ENCODE data around the gene RALGPS1.

- no peak for TF ChIP-seq POLR2AphosphoS5 (IDR thresholded peaks at IDR 0.05; ENCODE audit: low read depth)
- TF ChIP-seq, protein P1, sequence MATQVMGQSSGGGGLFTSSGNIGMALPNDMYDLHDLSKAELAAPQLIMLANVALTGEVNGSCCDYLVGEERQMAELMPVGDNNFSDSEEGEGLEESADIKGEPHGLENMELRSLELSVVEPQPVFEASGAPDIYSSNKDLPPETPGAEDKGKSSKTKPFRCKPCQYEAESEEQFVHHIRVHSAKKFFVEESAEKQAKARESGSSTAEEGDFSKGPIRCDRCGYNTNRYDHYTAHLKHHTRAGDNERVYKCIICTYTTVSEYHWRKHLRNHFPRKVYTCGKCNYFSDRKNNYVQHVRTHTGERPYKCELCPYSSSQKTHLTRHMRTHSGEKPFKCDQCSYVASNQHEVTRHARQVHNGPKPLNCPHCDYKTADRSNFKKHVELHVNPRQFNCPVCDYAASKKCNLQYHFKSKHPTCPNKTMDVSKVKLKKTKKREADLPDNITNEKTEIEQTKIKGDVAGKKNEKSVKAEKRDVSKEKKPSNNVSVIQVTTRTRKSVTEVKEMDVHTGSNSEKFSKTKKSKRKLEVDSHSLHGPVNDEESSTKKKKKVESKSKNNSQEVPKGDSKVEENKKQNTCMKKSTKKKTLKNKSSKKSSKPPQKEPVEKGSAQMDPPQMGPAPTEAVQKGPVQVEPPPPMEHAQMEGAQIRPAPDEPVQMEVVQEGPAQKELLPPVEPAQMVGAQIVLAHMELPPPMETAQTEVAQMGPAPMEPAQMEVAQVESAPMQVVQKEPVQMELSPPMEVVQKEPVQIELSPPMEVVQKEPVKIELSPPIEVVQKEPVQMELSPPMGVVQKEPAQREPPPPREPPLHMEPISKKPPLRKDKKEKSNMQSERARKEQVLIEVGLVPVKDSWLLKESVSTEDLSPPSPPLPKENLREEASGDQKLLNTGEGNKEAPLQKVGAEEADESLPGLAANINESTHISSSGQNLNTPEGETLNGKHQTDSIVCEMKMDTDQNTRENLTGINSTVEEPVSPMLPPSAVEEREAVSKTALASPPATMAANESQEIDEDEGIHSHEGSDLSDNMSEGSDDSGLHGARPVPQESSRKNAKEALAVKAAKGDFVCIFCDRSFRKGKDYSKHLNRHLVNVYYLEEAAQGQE (IDR thresholded peaks at IDR 0.05; ENCODE audit: insufficient replicate concordance, low read depth), result no peak
- TF ChIP-seq, protein P2, sequence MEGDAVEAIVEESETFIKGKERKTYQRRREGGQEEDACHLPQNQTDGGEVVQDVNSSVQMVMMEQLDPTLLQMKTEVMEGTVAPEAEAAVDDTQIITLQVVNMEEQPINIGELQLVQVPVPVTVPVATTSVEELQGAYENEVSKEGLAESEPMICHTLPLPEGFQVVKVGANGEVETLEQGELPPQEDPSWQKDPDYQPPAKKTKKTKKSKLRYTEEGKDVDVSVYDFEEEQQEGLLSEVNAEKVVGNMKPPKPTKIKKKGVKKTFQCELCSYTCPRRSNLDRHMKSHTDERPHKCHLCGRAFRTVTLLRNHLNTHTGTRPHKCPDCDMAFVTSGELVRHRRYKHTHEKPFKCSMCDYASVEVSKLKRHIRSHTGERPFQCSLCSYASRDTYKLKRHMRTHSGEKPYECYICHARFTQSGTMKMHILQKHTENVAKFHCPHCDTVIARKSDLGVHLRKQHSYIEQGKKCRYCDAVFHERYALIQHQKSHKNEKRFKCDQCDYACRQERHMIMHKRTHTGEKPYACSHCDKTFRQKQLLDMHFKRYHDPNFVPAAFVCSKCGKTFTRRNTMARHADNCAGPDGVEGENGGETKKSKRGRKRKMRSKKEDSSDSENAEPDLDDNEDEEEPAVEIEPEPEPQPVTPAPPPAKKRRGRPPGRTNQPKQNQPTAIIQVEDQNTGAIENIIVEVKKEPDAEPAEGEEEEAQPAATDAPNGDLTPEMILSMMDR (IDR thresholded peaks at IDR 0.05; ENCODE audit: insufficient read depth, low read length), result no peak
These were observed 164.4 kb downstream of the RALGPS1 start for GRCh38 chr9:127078988-127079387.
